Right renal pelvis (tissue), 4 donors: ENCODE data around the gene SIX2. TPM values are rescaled to one million over a fixed set of nuclear protein-coding genes. Genes with fewer than 3 reads are reported as not detected.
"Not testable (repeated sequence)": the region's sequence is repeated elsewhere in the genome, so short reads cannot be mapped to it uniquely, and the experiment has no call there.

Experiments
- DNase-seq, 4 donors: peaks; one replicate each; pipeline ENCODE4 v3.0.0-alpha.2; 2013; ENCODE audit warnings: low read depth in 4 of 4, low spot score in 3 of 4, missing footprints in 1 of 4
- polyA plus RNA-seq, 4 donors: library from polyadenylated mRNA; unstranded; fragments of 120-200 nt; gene quantifications; one replicate each; pipeline ENCODE4 v1.2.1, GENCODE V29; 2013; ENCODE audit not compliant: insufficient read length in 4 of 4

SIX2 gene
- 10 to 100 TPM; 14.2 to 29.8 (median 25.9) TPM for polyA plus RNA-seq

DNA sequence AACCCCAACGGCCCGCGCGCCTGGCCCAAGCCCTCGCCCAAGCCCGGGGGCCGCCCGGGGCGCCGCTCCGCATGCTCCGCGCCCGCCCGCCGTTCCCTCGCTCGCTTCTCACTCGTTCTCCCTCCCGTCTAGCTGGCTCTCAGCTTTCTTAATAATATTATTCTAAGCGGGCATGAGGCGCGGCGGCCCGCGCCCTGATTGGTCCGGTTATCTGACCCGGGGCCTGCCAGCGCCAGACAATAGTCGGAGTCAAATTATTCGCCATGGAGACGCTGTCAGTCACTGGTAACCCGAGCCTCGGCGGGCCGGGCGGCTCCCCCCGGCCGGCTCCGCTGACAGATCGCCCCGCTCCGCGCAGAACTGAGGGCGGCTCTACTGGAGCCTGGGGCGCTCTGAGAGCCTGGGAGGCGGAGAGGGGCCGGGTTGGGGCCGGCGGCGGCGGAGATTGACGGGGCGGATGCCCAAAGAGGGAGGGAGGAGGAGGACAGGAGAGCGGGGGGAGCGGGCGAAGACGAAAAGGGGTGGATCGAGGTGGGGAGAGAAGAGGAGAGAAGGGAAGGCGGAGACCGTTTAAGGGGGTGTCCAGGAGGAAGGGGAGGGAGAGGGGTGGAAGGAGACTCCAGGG, at the start of gene SIX2:
SIX2 (minus strand) TSS at position 150 of the 625 bp plus-strand sequence. CDS start 342 bp downstream, outside the sequence.
- DNase-seq: peak in 3 of 4 donors; percentile 83 to 90 (median 85)

DNA sequence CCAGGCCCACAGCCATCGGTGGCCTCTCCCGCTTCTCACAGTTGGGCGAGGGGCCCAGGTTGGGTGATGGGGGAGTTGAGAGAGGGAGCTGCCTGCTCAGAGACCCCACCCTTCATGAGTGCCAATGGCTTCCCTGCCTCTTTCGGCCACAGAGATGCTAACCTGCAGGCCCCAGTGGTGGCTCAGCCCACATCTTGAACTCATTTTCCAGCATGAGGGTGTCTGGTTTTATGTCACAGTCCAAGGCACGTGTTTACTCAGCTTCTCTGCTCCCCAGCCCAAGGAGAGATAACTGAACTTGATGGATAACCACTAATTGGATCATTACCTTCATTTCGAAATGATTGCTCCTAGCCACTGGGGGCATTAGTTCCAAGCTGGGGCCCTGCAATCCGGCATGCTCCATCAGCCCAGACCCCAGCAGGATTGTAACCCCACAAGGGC, 45.9 kb upstream of the SIX2 start:
- DNase-seq: no peak

DNA sequence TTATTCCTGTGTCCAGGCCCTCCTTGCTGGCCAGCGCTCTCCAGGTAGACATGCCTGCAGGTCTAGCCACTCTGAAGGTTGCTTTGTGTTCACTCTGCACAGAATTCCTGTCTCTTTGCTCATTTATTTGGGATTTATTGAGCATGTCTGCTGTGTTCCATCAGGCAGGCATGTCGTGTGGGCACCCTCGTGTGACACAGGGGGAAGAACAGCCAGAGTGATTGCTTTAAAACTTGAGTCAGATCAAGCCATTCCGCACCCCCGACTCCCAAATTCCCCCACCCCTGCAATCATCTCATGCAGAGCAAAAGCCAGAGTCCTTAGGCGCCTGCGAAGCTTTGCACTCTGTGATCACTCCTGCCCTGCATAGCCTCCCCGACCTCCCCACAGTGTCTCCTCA, 44.7 kb upstream of the SIX2 start:
- DNase-seq: no peak

DNA sequence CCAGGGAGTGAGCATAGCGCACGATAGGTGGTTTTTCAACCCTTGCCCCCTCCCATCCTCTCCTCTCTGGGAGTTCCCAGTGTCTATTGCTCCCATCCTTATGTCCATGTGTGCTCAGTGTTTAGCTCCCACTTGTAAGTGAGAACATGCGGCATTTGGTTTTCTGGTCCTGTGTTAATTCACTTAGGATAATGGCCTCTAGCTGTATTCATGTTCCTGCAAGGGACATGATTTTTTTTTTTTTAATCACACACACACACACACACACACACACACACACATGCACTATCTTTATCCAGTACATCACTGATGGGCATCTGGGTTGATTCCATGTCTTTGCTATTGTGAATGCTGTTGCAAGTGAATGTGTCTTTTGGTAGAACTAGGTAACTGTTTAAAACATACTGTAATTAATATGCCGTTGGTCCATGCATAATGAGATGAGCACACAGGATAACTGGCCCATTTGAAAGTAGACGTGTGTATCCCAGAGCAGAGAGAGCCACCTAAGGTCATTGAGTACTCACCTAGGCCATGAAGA, 43.2 kb upstream of the SIX2 start:
- no peak for DNase-seq

DNA sequence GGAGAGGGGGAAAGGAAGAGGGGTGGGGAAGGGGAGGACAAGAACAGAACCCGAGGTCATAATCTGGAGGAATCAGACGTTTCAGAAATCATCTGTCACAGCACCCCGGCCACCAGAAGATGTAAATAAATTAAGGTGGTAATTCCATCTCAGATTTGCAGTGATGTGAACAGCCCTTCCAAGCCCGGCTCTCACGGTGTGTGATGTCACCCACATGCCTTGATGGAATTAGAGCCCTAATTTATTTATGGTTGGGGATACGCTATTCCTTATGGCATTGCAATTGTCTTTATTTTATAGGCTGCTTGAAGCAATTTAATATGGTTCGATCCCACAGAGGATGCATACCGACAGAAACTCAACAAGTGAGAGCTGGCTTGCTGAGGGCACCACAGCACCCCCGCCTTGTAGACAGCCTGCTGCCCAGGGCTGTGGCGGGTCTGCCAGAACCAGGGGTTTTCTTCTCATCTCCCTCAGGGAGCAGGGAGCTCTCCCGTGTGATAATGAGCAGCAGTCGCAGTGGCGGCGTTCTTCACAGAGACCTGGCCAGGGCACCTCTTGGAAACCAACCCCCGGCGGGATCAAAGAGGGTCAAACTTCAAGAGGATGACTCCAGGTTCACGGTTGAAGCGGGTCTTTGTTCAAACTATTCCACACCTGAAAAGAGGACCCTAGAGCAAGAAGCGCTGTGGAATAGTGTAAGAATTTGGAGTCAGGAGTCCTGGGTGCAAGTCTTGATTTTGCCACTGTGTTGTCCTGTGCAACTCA, 40.5 kb upstream of the SIX2 start:
- no peak for DNase-seq

DNA sequence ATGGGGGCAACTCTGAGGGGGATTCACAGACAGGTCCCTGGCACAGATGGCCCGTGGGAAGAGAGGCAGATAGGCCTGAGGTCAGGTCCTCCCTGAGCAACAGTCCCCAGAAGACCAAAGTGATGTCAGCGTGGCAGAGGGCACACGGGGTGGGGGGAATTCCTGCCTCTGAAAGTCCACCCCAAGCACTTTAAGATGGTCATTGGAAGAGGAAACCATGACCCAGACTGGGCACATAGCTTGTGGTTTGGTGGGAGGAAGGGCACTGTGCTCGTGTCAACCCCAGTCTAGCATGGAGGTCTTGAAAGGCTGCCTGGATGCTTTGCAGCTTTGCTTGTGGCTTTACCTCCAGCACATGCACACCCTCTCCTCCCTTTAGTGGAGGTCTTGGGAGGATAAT, 38.0 kb upstream of the SIX2 start:
- DNase-seq: no peak

DNA sequence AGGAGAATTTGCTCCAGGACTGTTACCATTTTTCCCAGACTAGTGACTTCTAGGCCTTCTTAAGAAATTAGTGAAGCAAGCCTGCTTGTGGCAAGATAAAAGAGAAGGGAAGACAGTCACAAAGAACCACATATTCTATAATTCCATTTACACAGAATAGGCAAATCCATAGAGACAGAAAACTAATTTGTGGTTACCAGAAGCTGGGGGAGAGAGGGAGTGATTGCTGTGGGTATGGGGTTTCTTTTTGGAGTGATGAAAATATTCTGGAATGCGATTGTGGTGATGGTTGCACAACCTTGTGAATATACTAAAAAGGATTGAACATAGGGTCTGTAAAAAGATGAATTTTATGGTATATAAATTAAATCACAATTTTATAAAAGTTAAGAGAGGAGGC, 37.5 kb upstream of the SIX2 start:
- no peak for DNase-seq

DNA sequence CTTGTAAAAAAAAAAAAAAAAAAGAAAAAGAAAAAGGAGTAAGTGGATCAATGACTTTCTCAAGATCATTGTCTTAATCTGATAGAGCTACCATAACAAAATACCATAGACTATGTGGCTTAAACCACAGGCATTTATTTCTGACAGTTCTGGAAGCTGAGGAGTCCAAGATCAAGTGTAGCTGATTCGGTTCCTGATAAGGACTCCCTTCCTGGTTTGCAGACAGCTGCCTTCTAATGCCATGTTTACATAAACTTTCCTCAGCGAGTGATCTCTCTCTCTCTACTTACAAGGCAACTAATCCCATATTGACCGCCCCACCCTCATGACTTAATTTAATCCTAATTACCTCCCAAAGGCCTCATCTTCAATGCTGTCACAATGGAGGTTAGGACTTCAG, 36.5 kb upstream of the SIX2 start:
- no peak for DNase-seq

DNA sequence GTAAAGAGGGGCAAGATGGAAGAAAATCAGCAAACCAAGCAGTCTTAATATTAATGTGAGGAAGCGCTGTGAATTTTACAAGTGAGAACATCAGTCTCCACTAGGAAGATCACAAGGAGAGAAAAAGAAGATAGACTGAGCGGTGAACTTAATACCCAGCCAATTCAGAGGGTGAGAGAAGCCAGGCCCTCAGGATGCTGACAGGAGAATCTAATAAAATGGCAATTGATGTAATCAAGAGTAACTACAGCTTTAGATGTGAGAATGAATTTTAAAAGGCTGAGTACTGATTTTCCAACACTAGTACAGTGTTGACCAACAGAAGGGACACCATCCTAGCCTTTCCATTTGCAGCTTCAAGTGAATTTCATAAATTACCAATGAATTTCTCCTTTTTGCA, 35.7 kb upstream of the SIX2 start:
- DNase-seq: no peak

DNA sequence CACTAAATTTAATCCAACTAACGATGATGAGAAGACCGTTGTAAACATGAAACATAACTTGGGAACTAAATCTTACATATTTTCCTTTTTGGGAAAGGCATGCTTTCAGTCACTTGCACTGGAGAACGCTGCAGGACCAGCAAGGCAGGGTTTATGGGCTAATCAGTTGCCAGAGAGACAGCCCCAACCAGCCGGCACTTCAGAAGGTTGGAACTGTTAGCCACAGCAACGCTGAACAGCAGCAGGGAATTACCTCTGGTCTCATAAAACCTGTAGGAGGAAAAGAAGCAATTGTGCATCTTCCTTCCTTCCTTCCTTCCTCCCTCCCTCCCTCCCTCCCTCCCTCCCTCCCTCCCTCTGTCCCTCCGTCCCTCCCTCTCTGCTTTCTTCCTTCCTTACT, 33.9 kb upstream of the SIX2 start:
- DNase-seq: no peak

DNA sequence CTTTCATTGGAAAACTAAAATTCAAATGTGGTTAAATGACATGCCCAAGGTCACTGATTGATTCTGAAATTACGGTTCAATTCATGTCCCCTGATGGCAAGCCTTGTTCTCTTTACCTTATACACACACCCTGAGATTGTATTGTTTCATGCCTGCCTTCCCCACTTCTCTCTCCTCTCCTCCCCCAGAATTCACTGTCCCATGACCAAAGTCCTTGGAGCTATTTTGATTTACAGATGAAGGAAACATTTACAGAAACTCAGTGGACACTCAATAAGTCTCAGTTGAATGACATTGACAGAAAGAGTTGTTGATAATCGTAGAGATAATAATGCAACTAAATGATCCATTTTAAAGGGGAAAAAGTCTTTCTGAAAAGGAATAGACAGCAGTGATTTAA, 33.1 kb upstream of the SIX2 start:
- DNase-seq: no peak

DNA sequence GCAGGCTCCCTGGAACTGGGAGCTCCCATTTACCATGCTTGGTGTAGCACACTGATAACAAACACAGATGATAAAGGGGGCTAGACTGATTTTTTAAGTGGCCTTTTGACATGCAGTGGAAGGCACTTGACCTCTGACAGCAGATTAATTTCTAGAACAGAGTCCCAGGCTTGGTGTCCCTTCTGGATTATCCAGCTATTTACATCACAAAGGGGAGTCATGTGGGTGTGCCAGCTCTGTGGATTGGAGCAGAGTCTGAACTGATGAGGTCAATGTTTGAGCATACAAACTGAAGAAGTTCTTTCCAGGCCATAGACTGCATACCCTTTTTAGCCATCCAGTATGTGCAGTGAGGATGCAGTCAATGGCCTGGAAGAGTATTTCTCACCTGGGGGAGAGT, 31.5 kb upstream of the SIX2 start:
- DNase-seq: no peak

DNA sequence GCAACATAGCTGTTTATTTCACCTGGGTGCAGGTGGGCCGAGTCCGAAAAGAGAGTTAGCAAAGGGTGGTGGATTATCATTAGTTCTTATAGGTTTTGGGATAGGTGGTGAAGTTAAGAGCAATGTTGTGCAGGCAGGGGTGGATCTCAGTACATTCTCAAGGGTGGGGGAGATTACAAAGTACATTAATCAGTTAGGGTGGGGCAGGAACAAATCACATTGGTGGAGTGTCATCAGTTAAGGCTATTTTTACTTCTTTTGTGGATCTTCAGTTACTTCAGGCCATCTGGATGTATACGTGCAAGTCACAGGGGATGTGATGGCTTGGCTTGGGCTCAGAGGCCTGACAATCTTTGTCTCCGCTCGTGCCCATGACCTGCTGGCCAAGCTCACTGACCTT, 30.6 kb upstream of the SIX2 start:
- not testable (repeated sequence) for DNase-seq

DNA sequence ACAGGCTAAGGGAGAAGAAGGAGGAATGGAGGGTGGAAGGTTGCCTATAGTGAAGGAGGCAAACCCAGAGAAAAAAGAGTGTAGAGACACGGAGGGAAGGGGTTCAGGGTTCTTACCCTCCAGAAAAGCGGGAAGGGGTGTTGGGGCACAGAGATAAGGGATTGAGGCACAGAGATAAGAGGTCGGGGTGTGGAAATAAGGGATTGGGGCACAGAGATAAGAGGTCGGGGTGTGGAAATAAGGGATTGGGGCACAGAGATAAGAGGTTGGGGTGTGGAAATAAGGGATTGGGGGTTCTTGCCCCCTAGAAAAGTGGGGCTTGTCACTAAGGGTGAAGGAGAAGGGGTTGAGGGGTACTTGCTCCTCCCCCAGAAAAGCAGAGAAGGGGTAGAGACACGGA, 29.6 kb upstream of the SIX2 start:
- DNase-seq: not testable (repeated sequence)

DNA sequence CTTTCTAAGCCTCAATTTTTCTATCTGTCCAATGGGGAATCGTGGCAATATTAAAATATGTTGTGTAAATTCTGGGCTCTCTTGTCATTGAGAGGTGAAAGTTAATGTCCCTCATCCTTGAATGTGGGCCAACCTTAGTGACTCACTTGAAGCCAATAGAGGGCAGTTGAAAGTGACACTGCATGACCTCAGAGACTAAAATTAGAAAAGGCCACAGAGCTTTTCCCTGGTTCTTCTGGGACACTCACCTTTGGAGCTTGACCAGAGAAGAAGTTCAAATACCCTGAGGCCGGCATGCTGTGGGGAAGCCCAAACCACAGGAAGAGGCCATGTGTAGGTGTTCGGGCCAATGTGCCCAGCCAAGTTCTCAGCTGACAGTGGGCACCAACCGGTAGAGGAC, 24.1 kb upstream of the SIX2 start:
- no peak for DNase-seq

DNA sequence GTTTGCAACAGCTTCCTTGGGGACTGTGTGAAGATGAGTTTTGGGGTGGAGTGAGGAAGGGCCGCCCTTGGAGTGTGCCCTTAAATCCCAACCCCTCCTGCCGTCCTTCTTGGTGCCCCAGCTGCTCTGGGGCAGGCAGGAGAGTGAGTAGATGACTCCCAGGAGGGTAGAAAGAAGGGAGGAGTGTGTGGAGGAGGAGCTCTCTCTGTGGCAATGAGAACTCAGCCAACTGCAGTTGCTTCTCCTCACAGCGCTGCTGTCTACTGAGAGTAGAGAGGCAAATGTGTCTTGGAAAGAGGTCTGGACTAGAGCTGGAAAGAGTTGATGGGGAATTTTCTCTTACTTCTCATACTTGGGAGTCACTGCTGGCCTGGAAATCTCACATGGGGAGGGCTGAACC, 21.8 kb upstream of the SIX2 start:
- no peak for DNase-seq

DNA sequence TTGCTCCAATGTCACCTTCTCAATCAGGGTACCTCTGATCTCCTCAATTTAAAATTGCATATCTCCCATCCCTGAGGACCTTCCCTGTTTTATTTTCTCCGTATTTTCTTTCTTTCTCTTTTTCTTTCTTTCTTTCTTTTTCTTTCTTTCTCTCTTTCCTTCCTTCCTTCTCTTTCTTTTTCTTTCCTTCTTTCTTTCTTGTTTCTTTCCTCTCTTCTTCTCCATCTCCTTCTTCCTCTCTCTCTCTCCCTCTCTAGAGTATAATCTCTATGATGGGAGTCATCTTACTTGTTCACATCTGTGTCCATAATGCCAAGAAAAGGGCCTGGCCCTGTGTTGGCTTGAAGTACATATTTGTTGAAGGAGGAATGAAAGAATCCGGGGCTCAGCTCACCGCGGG, 21.3 kb upstream of the SIX2 start:
- DNase-seq: no peak

DNA sequence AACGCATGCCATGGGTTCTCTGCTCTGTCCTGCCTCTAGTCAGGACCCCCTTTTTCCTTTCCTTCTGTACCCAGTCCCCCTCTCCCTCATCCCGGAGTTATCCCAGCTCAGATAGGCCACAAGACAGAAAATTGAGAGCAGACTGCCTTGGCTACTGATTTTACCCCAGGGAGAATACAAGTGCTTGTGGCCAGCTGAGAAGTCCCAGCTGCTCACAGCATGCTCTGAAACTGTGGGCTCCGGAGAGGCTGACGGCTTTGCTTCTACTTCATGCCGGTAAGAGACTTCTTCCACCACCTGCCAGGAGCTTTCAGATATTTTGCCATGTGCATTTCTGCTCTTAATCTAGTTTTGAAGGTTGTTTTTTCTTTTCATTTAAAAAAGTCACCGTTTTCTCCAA, 20.0 kb upstream of the SIX2 start:
- DNase-seq: no peak

DNA sequence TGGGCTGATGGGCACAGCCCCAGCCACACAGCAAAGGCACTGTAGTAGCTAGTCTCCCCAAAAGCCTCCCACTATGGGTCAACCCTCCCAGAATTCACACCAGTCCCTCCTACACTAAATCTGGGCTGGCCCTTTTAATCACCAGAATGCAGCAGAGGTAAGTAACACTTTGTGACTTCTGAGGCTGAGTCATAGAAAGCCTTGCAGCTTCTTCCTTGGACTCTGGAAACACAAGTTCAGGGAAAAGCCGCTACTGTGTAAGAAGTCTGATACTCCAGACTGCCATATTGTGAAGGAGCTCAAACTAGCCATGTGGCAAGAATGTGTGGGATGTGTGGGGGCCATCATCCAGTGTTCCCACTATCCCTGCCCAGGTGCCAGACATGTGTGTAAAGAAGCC, 19.0 kb upstream of the SIX2 start:
- DNase-seq: no peak

DNA sequence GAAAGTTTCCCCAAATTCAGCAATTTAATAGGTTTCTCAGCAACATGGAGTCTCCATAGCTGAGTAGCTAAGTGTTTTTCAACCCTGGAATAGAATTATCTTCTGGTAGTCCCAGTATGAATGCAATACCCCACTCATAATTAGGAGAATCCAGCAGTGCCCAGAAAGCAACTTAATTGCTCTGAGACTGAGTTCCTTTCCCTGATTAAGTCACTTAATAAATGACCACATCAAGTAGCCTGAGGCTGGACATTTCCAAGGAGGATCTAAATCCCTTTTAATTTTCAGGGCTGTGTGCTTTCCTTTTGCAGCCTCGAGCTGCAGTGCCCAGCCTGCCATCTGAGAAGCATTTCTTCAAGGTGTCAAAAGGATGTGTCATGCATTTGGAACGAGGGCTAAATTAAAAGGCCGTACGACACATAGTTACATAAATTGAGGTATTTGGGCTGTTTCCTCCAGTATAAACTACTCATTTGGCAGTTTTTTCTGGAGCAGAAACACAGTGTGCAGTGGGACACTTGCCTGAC, 17.7 kb upstream of the SIX2 start:
- no peak for DNase-seq

DNA sequence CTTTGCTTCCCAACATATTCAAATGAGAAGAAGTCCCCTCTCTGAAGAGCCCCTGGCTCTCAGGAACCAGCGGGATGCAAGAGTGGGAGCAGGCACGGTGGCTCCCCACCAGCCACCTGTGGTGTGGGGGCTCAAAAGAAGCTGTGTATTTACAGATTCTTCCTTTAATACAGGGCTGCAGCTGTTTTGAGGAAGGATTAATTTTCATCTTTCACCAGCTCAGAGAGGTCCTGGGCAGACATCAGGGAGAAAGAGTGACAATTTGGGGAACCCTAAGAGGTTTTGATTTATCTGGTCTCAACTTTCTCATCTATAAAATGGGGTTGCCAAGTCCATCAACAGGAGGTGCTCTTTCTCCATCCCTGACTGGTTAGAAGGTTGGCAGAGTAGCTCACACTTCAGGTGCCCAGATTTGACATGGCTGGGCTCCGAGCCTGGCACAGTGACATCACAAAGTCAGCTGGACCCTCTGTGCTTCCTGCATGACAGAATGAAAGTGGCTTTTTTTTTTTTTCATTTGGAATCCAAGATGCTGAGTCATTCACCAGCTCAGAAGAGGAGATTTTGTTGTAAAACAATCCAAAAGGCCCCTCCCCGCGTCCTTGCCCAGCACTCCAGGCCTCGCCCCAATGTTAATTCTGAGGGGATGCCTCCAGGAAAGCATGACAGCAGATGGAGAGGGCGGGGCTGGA, 15.5 kb upstream of the SIX2 start:
- no peak for DNase-seq
